Kidney tubule cell (primary cell): ENCODE measurements around the gene C4orf46.

ENCODE experiments used
- DNase-seq: peaks from one replicate; pipeline ENCODE4 v3.0.0-alpha.2; 2018; ENCODE audit warnings: low spot score

C4orf46 gene

GRCh38 chr4:158652920-158653319 is 18.8 kb downstream of the C4orf46 start:
- DNase-seq = no peak

GRCh38 chr4:158649111-158649680 is 22.5 kb downstream of the C4orf46 start:
- DNase-seq = no peak

GRCh38 chr4:158644760-158645159 is 26.9 kb downstream of the C4orf46 start:
- no peak for DNase-seq

GRCh38 chr4:158644356-158644755 is 27.3 kb downstream of the C4orf46 start:
- no peak for DNase-seq

- no peak for DNase-seq
Measured at GRCh38 chr4:158636619-158637018, 35.1 kb downstream of the C4orf46 start.

GRCh38 chr4:158630893-158631292 is 40.8 kb downstream of the C4orf46 start:
- DNase-seq = no peak

GRCh38 chr4:158625544-158625943 is 46.1 kb downstream of the C4orf46 start:
- no peak for DNase-seq

- peak; percentile 53 for DNase-seq
Measured at GRCh38 chr4:158624889-158625478, 46.7 kb downstream of the C4orf46 start.

- DNase-seq = peak; percentile 11
Measured at GRCh38 chr4:158622251-158622650, 49.4 kb downstream of the C4orf46 start.

GRCh38 chr4:158621729-158622128 is 50.0 kb downstream of the C4orf46 start:
- no peak for DNase-seq

- DNase-seq = no peak
Measured at GRCh38 chr4:158617956-158618355, 53.7 kb downstream of the C4orf46 start.
